GM12878 (cell line): ENCODE results near the gene IGFBP2. TPM values are rescaled to one million over a fixed set of nuclear protein-coding genes. Genes with fewer than 3 reads are reported as not detected.

Source experiments
- ATAC-seq: fragments of 200-7000 bp; cut with Tn5 transposase; 3 replicates; pipeline ENCODE4 v1.9.1; 2020; ENCODE audit warnings: mild to moderate bottlenecking, moderate library complexity
- BruUV-seq: library from RNA; stranded (reverse); fragments of 400-500 nt; replicated peaks from 2 replicates; lab custom pipeline; 2021; lab: Mats Ljungman, UMichigan
- CTCF ChIA-PET: fragments of 300-600 bp; sonication (Branson Sonifier 250); formaldehyde crosslinking; extraction: SDS; loops from one replicate; lab custom pipeline; 2021; ENCODE audit warnings: inconsistent platforms; lab: Yijun Ruan, JAX
- POLR2A ChIA-PET: fragments of 350-600 bp; formaldehyde crosslinking; extraction: SDS; loops from one replicate; lab custom pipeline; 2021; ENCODE audit warnings: inconsistent platforms; lab: Charles Lee
- RAD21 ChIA-PET: fragments of 300-600 bp; sonication (Branson Sonifier 250); formaldehyde crosslinking; loops from one replicate; lab custom pipeline; 2023; ENCODE audit warnings: antibody characterized with exemption; ENCODE audit not compliant: unreplicated experiment; lab: Charles Lee
- SMC1A ChIA-PET: fragments of 300-600 bp; sonication (Branson Sonifier 250); formaldehyde crosslinking; loops from one replicate; lab custom pipeline; 2023; ENCODE audit not compliant: unreplicated experiment, uncharacterized antibody; lab: Charles Lee
- DNase-seq: peaks from one replicate; pipeline ENCODE4 v3.0.0-alpha.2; 2011; ENCODE audit warnings: low read depth, low spot score
- FAIRE-seq: peaks from 3 replicates; lab custom pipeline; 2011; peaks lifted over from hg19 to GRCh38; lab: Jason Lieb, UNC
- H2AFZ ChIP-seq: 2 replicates; pipeline ENCODE4 v1.6.0; 2011; ENCODE audit warnings: low read depth, low read length, control low read depth; ENCODE audit not compliant: control insufficient read depth
- H3K27ac ChIP-seq: 2 replicates; pipeline ENCODE4 v1.5.1; 2011; ENCODE audit warnings: control low read depth; ENCODE audit not compliant: control insufficient read depth, insufficient read depth
- H3K27me3 ChIP-seq, 2 experiments: replicated peaks in 1 of 2; 2 replicates each; pipeline versions ENCODE4 v1.6.0 to v1.6.1; 2011; ENCODE audit warnings: low read length in 1 of 2; ENCODE audit not compliant: control insufficient read depth in 2 of 2, insufficient read depth in 2 of 2
- H3K36me3 ChIP-seq, 2 experiments: 2 replicates each; pipeline ENCODE4 v1.5.1; 2011; ENCODE audit warnings: low read length in 1 of 2; ENCODE audit not compliant: control insufficient read depth in 2 of 2, insufficient read depth in 2 of 2
- H3K4me1 ChIP-seq: 2 replicates; pipeline ENCODE4 v1.6.1; 2011; ENCODE audit warnings: mild to moderate bottlenecking, low read length, moderate library complexity, mixed read lengths; ENCODE audit not compliant: control insufficient read depth, insufficient read depth
- H3K4me2 ChIP-seq: 2 replicates; pipeline ENCODE4 v1.6.0; 2011; ENCODE audit warnings: control low read depth; ENCODE audit not compliant: control insufficient read depth, insufficient read depth
- H3K4me3 ChIP-seq: fragments of 200-600 bp; sonication (generic); 2 replicates; pipeline ENCODE4 v1.5.1; 2016
- H3K79me2 ChIP-seq: 2 replicates; pipeline ENCODE4 v1.6.0; 2011; ENCODE audit warnings: low read length; ENCODE audit not compliant: control insufficient read depth, insufficient read depth
- H3K9ac ChIP-seq: 2 replicates; pipeline ENCODE4 v1.8.0; 2011; ENCODE audit warnings: low read length, control low read depth, mixed read lengths; ENCODE audit not compliant: control insufficient read depth, insufficient read depth
- H3K9me3 ChIP-seq: replicated peaks from 3 replicates; pipeline ENCODE4 v1.5.1; 2011; ENCODE audit warnings: mild to moderate bottlenecking, low read length; ENCODE audit not compliant: control insufficient read depth, insufficient read depth
- H4K20me1 ChIP-seq: 2 replicates; pipeline ENCODE4 v1.6.0; 2011; ENCODE audit not compliant: control insufficient read depth, insufficient read depth
- BCL11A ChIP-seq: IDR thresholded peaks from 2 replicates; pipeline ENCODE4 v1.6.1; 2011; ENCODE audit warnings: low read depth, low read length
- EGR1 ChIP-seq, 2 experiments: IDR thresholded peaks; 1 replicate in 1 of 2; 2 replicates in 1 of 2; pipeline ENCODE4 v1.6.1; 2011 to 2012; ENCODE audit warnings: low read depth in 2 of 2, low read length in 2 of 2, borderline replicate concordance in 1 of 2, mild to moderate bottlenecking in 1 of 2, moderate library complexity in 1 of 2
- KLF5 ChIP-seq: fragments of 450-650 bp; IDR thresholded peaks from 2 replicates; pipeline ENCODE4 v1.6.1; 2014; ENCODE audit warnings: mild to moderate bottlenecking; ENCODE audit not compliant: partially characterized antibody
- MAX ChIP-seq: IDR thresholded peaks from 2 replicates; pipeline ENCODE4 v1.6.1; 2012; ENCODE audit warnings: low read depth, low read length, improper control_type of control experiment
- MEF2B ChIP-seq: fragments of 450-650 bp; IDR thresholded peaks from 2 replicates; pipeline ENCODE4 v1.6.1; 2018; ENCODE audit warnings: mild to moderate bottlenecking, moderate library complexity; ENCODE audit not compliant: partially characterized antibody, poor library complexity, severe bottlenecking
- MTA2 ChIP-seq: fragments of 450-650 bp; IDR thresholded peaks from 2 replicates; pipeline ENCODE4 v1.6.1; 2016; ENCODE audit warnings: low read depth, mild to moderate bottlenecking, moderate library complexity
- NR2C1 ChIP-seq: fragments of 450-650 bp; IDR thresholded peaks from 2 replicates; pipeline ENCODE4 v1.6.1; 2017; ENCODE audit warnings: antibody characterized with exemption, mild to moderate bottlenecking, moderate library complexity
- NRF1 ChIP-seq: conservative IDR thresholded peaks from 2 replicates; pipeline ENCODE4 v1.6.1; 2011; ENCODE audit warnings: mild to moderate bottlenecking, low read depth, low read length, improper control_type of control experiment
- POLR2AphosphoS2 ChIP-seq: IDR thresholded peaks from 2 replicates; pipeline ENCODE4 v1.6.1; 2011; ENCODE audit warnings: low read depth, mild to moderate bottlenecking, low read length, improper control_type of control experiment, moderate library complexity
- RBBP5 ChIP-seq: fragments of 200-600 bp; sonication (generic); conservative IDR thresholded peaks from 2 replicates; pipeline ENCODE4 v1.6.1; 2016
- SRF ChIP-seq, 2 experiments: IDR thresholded peaks; 2 replicates each; pipeline ENCODE4 v1.6.1; 2011; ENCODE audit warnings: low read depth in 2 of 2, low read length in 2 of 2, mild to moderate bottlenecking in 1 of 2, moderate library complexity in 1 of 2
- TCF12 ChIP-seq: IDR thresholded peaks from 2 replicates; pipeline ENCODE4 v1.6.1; 2011; ENCODE audit warnings: low read depth, mild to moderate bottlenecking, low read length
- WGBS: methylation state at CpG from one replicate; pipeline ENCODE4 v1.1.6; 2016; ENCODE audit warnings: low lambda C conversion rate; ENCODE audit not compliant: insufficient replicate concordance, insufficient coverage; ENCODE audit errors: missing lambda C conversion rate; 5-methylcytosine and 5-hydroxymethylcytosine counted together
- in situ Hi-C: fragments of 300-500 bp; cut with MboI; formaldehyde crosslinking; loops from 9 replicates; pipeline ENCODE4 v1.14.3; 2018; ENCODE audit warnings: mixed read lengths
- intact Hi-C: fragments of 100-400 bp; cut with micrococcal nuclease; formaldehyde crosslinking; loops from one replicate; pipeline ENCODE4 v1.14.2; 2022; ENCODE audit not compliant: unreplicated experiment
- polyA plus RNA-seq, 11 experiments: library from polyadenylated mRNA; depleted of rRNA in 4 of 11; unstranded in 6 of 11; stranded (reverse) in 5 of 11; fragments of >200 nt; fragmentation: Nextera tagmentation in 4 of 11; fragmentation: Illumina TruSeq in 1 of 11; extraction: Ambion mirVana in 4 of 11; extraction: Trizol in 1 of 11; gene quantifications; 1 replicate in 1 of 11; 2 replicates in 10 of 11; pipeline versions ENCODE4 v1.2.1 to v1.2.3, GENCODE V29; 2011 to 2016; ENCODE audit warnings: inconsistent platforms in 2 of 11, missing spikeins in 2 of 11, low read depth in 1 of 11
- total RNA-seq, 4 experiments: library from RNA; depleted of rRNA in 3 of 4; stranded (reverse); fragments of >200 nt in 3 of 4; fragmentation: Illumina TruSeq in 1 of 4; extraction: Trizol in 1 of 4; gene quantifications; 2 replicates each; pipeline versions ENCODE4 v1.2.1 to v1.2.3, GENCODE V29; 2013 to 2021
- TF ChIP-seq, protein P1 (sequence below): IDR thresholded peaks from 2 replicates; pipeline ENCODE4 v1.6.1; 2012; ENCODE audit warnings: low read depth, low read length, improper control_type of control experiment
- TF ChIP-seq, protein P2 (sequence below): fragments of 450-650 bp; IDR thresholded peaks from 2 replicates; pipeline ENCODE4 v1.6.1; 2017; ENCODE audit warnings: mild to moderate bottlenecking
- TF ChIP-seq, protein P3 (sequence below): fragments of 450-650 bp; IDR thresholded peaks from 2 replicates; pipeline ENCODE4 v1.6.1; 2017; ENCODE audit warnings: antibody characterized with exemption, mild to moderate bottlenecking, moderate library complexity

Gene IGFBP2
- total and polyA plus RNA-seq, 10 of the 15 experiments (the other 5 are each of a cell fraction or from before 2014, with no cell fraction given), result 0.11 to 1.5 (median 0.38) TPM; not detected in 5

GRCh38 chr2:216619411-216620393, 13.5 kb upstream of the IGFBP2 start (continued):
- peak; percentile 21 for TF ChIP-seq MEF2B

- no peaks in the 10 kb centered on the region for H4K20me1 ChIP-seq
- no TSS peak for BruUV-seq
- no peak overlapping the region for H2AFZ ChIP-seq
- FAIRE-seq (no peak), DNase-seq (no peak), ATAC-seq (no peak)
- H3K36me3 ChIP-seq, result no peaks in the 10 kb centered on the region
- ChIA-PET SMC1A (interaction anchor here (0.8 to 1.8 kb wide), 3 partner anchors 8 to 102 kb away, joined by 3 to 8 read pairs (median 4); no protein-coding TSS in a partner anchor), RAD21 (interaction anchor here (0.8 to 1.2 kb wide), 2 partner anchors 14 to 102 kb away, joined by 3 read pairs; no protein-coding TSS in a partner anchor), POLR2A (no interaction called here), CTCF (interaction anchor here (0.8 kb wide), 1 partner anchor 11 kb away, joined by 3 read pairs; no protein-coding TSS in a partner anchor)
- peaks cover 3% of the 10 kb centered on the region; the same call in 1 of the 2 replicates for H3K4me1 ChIP-seq
- H3K4me2 ChIP-seq, result no peak overlapping the region
- 55% methylated on average over 12 of the region's 12 CpGs for WGBS
- H3K9ac ChIP-seq, result no peak overlapping the region
- H3K4me3 ChIP-seq, result no peak overlapping the region
- H3K79me2 ChIP-seq, result no peaks in the 10 kb centered on the region
- intact Hi-C loops (no loop called here), in situ Hi-C loops (no loop called here)
- no peaks in the 10 kb centered on the region; a peak in 1 of 4 replicates for H3K27me3 ChIP-seq
- H3K27ac ChIP-seq, result no peak overlapping the region
- H3K9me3 ChIP-seq, result no peaks in the 10 kb centered on the region
- TF ChIP-seq KLF5, result no peak
- no peak for TF ChIP-seq EGR1 (IDR thresholded peaks at IDR 0.05; ENCODE audit: borderline replicate concordance in 1 of 2, low read depth in 2 of 2, low read length in 2 of 2)
- TF ChIP-seq POLR2AphosphoS2, result no peak
- TF ChIP-seq, protein P1, sequence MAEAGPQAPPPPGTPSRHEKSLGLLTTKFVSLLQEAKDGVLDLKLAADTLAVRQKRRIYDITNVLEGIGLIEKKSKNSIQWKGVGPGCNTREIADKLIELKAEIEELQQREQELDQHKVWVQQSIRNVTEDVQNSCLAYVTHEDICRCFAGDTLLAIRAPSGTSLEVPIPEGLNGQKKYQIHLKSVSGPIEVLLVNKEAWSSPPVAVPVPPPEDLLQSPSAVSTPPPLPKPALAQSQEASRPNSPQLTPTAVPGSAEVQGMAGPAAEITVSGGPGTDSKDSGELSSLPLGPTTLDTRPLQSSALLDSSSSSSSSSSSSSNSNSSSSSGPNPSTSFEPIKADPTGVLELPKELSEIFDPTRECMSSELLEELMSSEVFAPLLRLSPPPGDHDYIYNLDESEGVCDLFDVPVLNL, result no peak
- no peak for TF ChIP-seq NRF1
- TF ChIP-seq NR2C1, result no peak
- TF ChIP-seq SRF (IDR thresholded peaks at IDR 0.05; ENCODE audit: low read depth in 2 of 2, low read length in 2 of 2), result no peak
- TF ChIP-seq, protein P2, sequence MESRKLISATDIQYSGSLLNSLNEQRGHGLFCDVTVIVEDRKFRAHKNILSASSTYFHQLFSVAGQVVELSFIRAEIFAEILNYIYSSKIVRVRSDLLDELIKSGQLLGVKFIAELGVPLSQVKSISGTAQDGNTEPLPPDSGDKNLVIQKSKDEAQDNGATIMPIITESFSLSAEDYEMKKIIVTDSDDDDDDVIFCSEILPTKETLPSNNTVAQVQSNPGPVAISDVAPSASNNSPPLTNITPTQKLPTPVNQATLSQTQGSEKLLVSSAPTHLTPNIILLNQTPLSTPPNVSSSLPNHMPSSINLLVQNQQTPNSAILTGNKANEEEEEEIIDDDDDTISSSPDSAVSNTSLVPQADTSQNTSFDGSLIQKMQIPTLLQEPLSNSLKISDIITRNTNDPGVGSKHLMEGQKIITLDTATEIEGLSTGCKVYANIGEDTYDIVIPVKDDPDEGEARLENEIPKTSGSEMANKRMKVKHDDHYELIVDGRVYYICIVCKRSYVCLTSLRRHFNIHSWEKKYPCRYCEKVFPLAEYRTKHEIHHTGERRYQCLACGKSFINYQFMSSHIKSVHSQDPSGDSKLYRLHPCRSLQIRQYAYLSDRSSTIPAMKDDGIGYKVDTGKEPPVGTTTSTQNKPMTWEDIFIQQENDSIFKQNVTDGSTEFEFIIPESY, result no peak
- TF ChIP-seq RBBP5, result no peak
- no peak for TF ChIP-seq BCL11A
- TF ChIP-seq MAX, result no peak
- TF ChIP-seq, protein P3, sequence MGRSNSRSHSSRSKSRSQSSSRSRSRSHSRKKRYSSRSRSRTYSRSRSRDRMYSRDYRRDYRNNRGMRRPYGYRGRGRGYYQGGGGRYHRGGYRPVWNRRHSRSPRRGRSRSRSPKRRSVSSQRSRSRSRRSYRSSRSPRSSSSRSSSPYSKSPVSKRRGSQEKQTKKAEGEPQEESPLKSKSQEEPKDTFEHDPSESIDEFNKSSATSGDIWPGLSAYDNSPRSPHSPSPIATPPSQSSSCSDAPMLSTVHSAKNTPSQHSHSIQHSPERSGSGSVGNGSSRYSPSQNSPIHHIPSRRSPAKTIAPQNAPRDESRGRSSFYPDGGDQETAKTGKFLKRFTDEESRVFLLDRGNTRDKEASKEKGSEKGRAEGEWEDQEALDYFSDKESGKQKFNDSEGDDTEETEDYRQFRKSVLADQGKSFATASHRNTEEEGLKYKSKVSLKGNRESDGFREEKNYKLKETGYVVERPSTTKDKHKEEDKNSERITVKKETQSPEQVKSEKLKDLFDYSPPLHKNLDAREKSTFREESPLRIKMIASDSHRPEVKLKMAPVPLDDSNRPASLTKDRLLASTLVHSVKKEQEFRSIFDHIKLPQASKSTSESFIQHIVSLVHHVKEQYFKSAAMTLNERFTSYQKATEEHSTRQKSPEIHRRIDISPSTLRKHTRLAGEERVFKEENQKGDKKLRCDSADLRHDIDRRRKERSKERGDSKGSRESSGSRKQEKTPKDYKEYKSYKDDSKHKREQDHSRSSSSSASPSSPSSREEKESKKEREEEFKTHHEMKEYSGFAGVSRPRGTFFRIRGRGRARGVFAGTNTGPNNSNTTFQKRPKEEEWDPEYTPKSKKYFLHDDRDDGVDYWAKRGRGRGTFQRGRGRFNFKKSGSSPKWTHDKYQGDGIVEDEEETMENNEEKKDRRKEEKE, result no peak
- no peak for TF ChIP-seq MTA2
- TF ChIP-seq TCF12, result no peak
Measured at GRCh38 chr2:216620786-216621185, 12.4 kb upstream of the IGFBP2 start.
